SHP77 (cell line): ENCODE measurements around the gene SLC7A9.
"Not testable (repeated sequence)": the region's sequence is repeated elsewhere in the genome, so short reads cannot be mapped to it uniquely, and the experiment has no call there.

ENCODE experiments used
- DNase-seq, 2 experiments: peaks; one replicate each; lab custom pipeline; 2025; lab: John Stamatoyannopoulos, UW

The SLC7A9 gene

DNA sequence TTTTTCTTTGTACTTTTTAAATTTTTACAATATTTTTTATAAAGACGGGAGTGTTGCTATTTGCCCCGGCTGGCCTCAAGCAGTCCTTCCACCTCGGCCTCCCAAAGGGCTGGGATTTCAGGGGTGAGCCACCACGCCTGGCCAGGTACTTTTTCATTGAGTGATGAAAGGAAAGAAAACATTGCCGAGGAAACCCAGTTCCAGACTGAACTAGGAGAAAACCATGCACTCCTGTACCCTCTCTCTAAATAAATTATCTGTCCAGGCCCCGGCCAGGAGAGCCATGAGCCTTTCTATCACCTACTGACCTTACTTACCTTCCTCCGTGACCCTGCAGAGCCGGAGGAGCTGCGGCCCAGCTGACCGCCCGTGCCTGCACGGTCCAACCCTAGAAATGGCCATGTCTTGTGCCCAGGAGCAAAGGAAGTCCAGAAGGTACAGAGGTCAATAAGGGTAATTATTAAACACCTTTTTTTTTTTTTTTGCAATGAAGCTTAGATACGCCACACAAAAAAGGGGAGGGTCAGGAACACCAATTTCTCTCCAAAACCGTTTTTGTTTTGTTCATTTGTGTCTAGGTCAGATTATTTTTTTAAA, at the start of gene SLC7A9:
SLC7A9 (minus strand) TSS at position 399 of the 597 bp plus-strand sequence. CDS start 1,233 bp downstream, outside the sequence.
- DNase-seq = no peak

DNA sequence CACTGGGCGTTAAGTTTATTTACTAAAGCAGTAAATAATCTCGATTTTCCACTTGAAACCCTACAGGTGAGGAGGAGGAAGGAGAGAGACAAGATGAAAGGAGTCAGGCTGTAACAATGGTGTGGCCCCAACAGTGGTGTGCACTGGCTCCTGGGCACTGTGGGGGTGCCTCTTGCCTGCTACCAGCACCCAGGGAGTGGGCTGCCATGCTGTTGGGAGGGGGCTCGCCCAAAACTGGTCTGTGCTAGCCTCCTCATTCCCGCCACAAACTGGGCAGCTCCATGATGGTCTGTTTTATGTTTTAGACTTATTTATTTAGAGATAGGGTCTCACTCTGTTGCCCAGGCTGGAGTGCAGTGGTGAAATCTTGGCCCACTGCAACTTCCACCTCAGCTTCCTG, 49.8 kb upstream of the SLC7A9 start:
- no peak for DNase-seq

DNA sequence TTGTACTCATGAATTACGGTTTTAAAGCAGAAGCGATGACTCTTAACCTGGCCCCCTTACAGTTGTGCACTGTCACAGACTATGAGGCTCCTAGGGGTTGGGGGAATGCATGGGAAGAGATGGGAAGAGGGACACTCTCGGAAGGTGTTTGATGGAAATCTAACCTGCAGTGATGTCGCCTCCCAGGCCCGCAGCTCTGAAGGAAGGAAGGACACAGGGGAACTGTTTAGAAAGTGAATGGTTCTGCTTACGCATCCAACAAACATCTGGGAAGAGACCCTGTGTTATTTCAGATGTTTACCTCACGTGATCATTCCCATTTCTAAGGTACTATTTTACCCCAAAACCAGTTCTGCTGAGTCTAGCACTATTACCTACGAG, 48.0 kb upstream of the SLC7A9 start:
- no peak for DNase-seq

DNA sequence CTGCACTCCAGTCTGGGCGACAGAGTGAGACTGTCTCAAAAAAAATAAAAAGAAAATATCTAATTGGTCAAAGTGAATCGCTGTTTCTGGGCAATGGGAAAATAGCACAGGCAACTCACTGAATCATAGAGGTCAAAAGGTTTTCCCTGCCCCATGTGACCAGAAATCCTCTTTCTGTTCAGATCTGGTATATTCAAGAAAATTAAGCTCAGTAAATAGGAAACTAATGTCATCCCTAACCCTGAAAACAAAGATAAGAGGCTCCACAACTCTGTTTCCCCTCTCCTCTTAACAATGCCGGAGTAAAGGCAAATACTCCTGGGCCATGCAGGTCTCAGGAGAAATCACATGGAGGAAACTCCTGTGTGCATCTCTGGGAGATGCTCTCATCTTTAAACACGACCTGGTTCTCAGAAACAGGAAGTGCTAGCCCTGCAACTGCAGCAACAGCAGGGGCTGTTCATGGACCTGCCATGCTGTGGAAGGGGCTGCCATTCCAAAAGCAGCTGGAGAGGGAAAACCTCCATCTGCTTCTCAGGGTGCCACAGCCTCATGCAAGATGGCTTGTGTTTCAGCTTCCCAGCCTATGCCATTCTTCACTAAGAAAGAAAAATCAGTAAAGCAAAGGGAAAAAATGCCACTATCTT, 47.5 kb upstream of the SLC7A9 start:
- DNase-seq = no peak

DNA sequence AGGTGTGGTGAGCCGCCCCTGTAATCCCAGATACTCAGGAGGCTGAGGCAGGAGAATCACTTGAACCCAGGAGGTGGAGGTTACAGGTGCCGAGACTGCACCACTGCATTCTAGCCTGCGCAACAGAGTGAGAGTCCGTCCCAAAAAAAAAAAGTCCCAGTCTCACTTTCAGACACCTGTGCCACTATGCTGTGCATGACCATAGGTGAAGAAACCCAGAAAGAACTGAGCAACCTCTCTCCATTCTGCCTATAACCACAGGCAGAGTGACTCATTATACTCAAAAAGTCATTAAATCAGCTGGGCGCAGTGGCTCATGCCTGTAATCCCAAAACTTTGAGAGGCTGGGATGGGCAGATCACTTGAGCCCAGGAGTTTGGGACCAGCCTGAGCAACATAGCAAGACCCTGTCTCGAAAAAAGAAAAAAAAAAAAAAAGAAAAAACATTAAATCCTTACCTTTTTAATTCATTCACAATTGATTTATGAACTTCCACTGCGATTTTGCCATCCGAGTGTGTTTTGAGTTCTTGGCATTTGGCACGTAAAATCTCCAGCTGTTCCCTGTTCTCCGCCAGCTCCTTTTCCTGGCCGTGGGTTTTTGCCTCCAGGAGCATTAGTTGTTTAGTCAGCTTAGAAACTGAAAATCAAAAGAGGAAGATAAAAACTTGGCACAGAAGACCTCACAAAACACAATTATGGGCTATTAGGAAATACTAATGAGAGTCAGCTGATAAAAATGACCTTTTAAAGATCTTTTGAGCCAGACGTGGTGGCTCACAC, 45.5 kb upstream of the SLC7A9 start:
- no peak for DNase-seq

DNA sequence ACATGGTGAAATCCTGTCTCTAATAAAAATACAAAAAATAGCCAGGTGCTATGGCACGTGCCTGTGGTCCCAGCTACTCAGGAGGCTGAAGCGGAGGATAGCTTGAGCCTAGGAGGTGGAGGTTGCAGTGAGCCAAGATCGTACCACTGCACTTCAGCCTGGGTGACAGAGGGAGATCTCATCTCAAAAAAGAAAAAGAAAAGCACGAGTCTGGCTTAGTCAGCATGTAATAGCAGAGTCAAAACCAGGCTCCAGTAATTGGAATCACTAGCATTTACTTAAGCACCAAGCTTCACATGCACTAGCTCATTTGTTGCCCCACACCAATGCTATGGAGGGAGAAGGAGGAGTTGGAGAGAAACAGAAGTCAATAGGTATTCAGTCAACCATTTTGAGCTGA, 41.9 kb upstream of the SLC7A9 start:
- no peak for DNase-seq

DNA sequence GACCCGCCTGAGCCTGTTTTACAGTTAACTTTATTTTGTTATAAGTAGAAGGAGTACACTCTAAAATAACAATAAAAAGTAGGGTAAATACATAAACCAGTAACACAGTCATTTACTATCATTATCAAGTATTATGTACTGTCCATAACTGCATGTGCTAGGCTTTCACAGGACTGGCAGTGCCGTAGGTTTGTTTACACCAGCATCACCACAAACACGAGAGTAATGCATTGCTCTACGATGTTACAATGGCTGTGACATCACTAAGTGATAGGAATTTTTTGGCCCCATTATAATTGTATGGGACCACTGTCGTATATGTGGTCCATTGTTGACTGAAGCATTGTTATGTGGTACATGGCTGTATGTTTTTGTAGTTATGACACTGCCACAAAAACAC, 41.3 kb upstream of the SLC7A9 start:
- no peak for DNase-seq

DNA sequence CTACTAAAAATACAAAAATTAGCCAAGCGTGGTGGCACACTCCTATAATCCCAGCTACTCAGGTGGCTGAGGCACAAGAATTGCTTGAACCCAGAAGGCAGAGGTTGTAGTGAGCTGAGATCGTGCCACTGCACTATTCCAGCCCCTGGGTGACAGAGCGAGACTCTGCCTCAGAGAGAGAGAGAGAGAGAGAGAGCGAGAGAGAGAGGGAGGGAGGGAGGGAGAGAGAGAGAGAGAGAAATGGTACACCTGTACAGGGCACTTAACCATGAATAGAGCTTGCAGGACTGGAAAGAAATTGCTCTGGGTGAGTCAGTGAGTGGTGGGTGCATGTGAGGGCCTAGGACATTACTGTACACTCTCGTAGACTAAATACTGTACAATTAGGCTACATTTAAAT, 40.5 kb upstream of the SLC7A9 start:
- no peak for DNase-seq

DNA sequence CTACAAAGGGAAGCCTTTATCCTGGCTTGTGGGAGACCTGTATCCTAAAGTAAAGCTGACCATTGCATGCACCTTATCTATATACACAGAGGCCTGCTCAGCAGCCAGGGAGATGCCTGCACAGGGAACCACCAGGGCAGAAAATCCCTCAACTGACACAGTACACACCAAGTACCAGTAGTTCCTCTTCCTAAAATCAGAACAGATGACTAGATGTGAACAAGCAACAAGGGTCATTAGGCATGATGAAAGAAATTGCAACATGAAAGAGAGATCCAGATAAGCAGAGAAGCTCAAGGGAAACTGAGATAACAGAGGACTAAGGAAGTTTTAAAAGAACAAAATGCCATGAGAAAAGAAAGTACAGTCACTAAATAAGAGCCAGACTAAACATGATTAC, 39.7 kb upstream of the SLC7A9 start:
- no peak for DNase-seq

DNA sequence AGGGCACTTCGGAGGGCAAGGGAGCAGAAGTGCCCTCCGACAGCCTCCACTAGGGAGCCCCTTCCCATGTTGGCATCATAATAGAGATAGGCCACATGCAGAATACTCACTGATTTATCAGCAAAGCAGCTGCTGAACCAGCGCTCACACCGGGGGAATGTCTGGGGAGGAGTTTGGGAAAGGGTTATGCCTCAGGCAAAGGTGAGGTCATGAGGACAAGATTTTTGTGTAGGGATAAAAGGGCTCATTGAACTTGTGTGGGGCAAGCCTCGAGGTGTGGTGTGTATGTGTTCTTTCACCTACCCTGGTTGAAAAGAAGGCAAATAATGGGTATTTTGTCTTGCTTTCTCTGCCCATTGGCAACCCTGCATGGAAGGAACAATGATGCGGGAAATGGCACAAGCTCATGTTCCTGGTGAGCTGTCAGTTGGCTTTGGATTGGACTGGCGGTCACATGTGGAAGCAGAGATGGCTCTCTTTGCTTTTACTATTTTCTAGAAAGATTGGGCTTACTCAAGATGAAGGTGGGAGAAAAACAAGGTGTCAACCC, 39.1 kb upstream of the SLC7A9 start:
- no peak for DNase-seq

DNA sequence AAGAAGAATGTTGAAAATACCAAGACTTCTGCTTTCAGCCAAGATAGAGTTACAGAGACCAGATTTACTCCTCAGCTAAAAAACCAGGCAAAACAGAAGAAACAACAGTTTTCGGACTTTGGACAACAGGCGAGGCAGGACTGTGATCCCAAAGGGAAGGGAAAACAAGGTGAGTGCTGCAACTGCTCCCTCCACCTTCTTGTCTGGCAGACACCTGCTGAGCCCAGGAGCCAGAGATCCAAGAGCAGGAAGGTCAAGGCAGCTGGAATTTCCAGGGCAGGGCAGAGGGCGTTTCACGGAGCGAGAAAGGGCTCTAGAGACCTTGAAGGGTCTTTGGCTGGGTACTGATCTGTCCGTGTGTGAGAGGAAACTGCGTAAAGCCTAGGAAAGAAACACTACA, 32.9 kb upstream of the SLC7A9 start:
- DNase-seq = no peak

DNA sequence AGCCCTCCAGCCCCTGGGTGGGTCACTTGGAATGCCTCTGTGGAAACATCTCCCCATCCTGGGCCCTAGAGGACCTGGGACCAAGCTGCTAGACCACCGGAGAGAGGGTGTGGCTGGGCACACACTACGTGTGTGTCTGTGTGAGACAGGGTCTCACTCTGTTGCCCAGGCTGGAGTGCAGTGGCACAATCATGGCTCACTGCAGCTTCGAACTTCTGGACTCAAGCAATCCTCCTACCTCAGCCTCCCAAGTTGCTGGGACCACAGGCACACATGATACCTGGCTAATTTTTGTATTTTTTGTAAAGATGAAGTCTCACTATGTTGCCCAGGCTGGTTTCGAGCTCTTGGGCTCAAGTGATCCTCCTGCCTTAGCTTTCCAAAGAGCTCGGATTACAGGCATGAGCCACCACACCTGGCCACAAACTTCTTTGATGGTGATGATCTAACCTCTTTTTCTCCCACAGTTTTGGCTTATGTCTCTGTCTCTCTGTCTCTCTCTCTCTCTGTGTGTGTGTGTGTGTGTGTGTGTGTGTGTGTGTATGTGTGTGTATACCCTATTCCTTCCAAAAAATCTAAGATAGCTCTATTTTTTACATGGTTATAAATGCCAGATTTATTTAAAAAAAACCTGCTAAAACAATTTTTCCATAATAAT, 32.1 kb upstream of the SLC7A9 start:
- DNase-seq = no peak

DNA sequence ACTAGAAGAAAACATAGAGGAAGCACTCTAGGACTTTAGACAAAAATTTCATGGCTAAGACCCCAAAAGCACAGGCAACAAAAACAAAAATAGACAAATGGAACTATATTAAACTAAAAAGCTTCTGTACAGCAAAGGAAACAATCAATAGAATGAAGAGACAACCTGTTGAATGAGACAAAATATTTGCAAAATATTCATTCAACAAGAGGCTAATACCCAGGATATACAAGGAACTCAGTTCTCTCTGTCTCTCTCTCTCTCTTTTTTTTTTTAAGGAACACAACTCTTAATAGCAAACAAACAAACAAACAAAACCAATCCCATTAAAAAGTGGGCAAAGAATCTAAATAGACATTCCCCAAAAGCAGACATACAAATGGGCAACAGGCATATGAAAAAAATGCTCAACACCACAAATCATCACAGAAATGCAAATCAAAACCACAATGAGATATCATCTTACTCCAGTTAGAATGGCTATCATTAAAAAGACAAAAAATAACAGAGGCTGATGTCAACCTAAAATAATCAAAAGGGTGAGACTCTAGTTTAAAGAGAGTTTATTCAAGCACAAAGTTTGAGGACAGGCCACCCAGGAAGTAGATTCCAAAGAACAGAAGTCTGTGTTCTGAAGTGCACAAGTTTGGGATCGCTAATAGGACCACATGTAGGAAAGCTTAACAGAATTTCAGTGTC, 27.1 kb upstream of the SLC7A9 start:
- DNase-seq = no peak

DNA sequence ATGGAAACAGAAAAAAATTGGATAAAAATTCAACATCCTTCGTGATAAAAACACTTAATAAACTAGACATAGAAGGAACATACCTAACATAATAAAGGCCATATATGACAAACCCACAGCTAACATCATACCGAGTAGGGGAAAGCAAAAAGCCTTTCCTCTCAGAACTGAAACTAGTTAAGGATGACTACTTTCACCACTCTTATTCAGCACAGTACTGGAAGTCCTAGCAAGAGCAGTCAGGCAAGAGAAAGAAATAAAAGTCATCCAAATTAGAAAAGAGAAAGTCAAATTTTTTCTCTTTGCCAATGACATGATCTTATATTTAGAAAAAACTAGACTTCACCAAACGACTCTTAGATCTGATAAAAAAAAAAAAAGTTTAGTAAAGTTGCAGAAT, 25.8 kb upstream of the SLC7A9 start:
- DNase-seq = no peak

DNA sequence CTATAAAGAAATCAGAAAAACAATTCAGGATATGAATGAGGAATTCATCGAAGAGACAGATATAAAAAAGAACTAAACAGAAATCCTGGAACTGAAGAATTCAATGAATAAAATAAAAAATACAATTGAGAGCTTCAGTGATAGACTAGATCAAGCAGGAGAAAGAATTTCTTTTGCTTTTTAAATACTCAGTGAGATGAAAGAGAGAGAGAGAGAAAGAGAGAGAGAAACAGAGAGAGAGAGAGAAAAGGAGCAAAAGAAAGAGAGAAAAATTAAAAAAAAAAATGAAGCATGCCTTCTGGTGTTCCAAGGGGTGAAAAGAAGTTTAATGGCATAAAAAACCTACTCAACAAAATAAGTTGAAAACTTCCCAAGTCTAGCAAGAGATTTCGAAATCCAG, 22.0 kb upstream of the SLC7A9 start:
- no peak for DNase-seq

DNA sequence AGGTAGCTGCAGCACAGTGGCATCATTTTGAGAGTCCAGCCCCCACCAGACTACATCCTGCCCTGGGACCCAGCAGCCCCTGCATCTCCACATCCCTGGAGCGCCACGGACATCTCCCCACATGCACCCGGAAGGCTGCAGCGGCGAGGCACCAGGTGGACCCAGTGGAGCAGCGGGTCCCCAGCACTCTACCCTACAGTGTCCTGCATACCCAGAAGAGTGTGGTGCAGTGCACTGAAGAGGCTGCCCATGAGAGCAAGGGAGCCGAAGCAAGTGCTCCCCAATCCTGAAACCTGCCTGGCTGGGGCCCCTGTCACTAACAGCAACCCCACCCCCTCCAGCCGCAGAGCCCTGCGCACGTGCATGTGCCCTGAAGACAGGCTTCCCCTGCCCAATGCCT, 21.3 kb upstream of the SLC7A9 start:
- no peak for DNase-seq

DNA sequence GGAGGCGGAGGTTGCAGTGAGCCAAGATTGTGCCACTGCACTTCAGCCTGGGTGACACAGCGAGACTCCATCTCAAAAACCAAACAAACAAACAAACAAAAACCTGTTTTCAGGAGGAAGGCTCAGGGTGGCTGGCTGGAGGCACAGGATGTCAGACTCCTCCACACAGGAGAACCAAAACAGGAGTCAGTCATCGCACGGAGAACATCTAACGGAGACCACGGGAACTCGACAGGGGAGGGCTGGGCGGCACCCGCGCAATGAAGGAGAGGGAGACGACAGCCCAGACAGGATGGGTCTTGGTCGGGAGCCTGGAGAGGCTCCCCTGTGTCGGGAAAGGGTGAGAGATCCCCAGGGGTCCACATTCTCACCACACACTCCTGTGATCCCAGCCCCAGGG, 20.8 kb upstream of the SLC7A9 start:
- no peak for DNase-seq

DNA sequence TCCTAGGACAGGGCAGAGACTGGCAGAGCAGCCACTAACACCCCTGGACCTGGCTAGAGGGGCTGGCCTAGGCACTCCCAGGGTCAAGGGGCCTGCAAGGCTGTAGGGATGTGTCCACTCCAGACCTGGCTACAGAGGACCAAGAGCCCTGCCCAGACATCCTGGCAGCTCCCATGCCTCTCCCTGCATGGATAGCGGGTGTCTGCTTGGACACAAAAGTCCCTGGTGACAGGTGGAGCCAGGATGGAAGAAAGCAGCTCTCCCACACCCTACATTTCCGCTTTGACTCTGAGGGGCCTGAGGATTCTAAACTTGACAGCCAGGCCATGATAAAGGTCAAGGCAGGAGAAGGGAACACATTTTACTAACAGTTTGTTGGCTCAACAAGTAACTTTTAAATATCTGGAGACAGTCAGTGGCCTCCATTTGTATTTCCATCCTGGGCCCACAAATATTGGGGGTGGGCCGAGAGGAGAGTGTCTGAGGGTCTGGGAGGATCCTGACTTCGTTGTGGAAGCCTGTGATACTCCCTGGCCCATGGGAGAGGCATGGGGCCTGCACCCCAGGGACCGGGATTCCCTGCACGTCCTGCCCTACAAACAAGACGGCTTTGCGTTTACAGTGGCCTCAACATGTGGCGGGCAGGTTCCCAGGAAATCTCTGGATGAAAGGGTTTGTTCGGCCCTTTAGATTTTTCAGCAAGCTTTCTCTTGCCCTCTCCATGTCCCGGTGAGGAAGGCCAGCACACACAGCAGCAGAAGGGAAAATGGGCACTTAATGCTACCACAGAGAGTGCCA, 19.8 kb upstream of the SLC7A9 start:
- no peak for DNase-seq

DNA sequence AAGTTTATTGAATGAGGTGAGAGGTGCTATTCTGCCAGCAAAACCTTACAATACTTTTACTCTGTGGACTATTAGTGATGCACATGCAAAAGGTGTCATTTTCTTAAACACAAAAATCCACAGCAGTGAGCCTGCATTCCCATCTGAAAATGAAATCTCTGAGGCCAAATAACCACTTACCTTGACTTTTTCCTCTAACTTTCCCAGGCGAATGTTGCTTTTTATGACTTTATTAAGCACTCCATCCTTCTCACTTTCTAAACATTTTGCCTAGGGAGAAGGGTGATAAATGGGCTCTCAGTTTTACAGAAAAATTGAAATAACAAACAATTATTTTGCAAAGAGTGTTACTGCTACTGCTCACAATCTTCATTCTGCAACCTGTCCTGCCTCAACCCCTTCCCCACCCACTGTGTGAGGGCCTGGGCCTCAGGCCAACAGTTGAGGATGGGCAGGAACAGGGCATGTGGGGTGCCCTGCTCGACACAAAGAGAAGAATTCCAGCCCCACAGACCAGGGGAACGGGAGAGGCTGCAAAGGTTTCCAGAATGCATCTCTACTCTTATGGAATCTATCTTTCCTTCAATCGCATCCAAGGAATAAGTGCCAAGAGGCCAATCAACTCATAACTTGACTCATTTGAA, 18.1 kb upstream of the SLC7A9 start:
- no peak for DNase-seq

DNA sequence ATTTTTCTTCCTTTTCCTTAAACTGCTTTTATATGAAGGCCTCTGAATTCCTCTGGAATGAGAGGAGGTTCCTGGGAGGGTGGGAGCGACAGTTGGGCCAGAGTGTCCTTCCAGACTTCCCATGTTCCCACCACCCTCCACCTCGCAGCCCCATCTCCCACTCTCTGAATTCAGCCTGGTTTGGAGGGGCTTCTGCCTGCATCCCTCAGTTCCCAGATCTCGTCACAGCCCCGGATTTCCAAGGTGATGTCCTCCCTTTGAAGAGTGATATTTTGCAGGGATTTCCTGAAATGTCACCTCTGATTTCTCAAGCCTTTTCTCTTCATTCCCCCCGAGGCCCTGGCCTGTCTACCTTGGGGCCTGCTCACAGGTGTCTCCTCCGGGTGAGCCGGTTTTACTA, 16.7 kb upstream of the SLC7A9 start:
- DNase-seq = no peak

DNA sequence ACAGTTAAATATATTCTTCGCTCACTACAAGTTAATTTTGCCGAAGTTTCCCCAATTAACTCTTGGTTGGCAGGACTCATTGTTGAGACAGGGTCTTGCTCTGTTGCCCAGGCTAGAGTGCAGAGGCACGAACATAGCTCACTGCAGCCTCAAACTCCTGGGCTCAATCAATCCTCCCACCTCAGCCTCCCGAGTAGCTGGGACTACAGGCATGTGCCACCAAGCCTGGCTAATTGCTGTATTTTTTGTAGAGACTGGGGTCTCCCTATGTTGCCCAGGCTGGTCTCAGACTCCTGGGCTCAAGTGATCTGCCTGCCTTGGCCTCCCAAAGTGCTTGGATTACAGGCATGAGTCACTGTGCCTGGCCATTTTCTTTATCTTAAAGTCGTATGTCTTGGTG, 15.7 kb upstream of the SLC7A9 start:
- not testable (repeated sequence) for DNase-seq
